ENCODE data around the gene SUMF1.
"Not testable (repeated sequence)": the region's sequence is repeated elsewhere in the genome, so short reads cannot be mapped to it uniquely, and the experiment has no call there.

The SUMF1 gene

DNA sequence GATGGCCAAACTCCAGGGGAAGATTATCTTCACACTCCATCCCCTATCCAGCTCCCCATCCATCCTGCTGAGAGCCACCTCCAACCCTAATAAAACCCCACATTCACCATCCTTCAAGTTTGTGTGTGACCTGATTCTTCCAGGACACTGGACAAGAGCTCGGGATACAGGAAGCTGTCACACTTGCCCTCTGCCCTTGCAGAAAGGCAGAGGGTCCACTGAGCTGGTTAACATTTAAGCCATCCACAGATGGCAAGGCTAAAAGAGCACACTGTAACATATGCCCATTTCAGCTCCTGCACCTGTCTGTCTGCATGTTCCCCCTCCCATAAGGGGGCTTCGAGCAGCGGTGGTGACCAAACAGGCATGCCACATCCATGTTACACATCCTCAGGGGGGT is 134.1 kb downstream of the SUMF1 start:
- Histone ChIP-seq H3K4me1 (ENCODE audit: insufficient read depth, low read length) (peaks cover 29% of the 10 kb centered on the region), H3K27ac (ENCODE audit: low read depth, low read length) (no peak overlapping the region), H3K9me3 (ENCODE audit: insufficient read depth, low read depth, low read length) (peaks cover 17% of the 10 kb centered on the region; the same call in 1 of the 2 replicates), H3K27me3 (ENCODE audit: insufficient read depth, low read length) (no peaks in the 10 kb centered on the region), H3K4me3 (ENCODE audit: low read length) (no peak overlapping the region), H3K36me3 (ENCODE audit: insufficient read depth, low read length) (no peaks in the 10 kb centered on the region), H3K9ac (ENCODE audit: low read depth, low read length) (no peak overlapping the region)
- WGBS: 93% methylated on average over 3 of the region's 3 CpGs

DNA sequence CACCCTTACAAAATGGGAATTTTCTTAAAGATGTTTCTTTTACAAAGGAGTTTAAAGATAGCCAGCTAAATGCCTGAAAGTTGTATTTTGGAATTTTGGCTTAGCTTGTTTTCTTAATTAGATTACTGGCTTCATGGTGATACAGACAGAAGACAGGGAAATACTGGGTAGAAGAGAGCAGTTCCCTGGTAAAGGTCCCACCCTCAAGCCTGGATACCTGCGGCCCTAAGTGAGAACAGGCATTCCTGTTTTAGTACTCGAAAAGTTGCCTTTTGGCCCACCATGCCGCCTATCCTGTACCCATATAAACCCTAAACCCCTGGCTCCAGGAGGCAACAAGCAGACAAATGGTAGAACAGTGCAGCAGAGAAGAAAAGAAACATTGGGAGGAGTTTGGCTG is 134.5 kb downstream of the SUMF1 start:
- H3K9me3 ChIP-seq (ENCODE audit: insufficient read depth, low read depth, low read length): peaks cover 21% of the 10 kb centered on the region; the same call in 1 of the 2 replicates

DNA sequence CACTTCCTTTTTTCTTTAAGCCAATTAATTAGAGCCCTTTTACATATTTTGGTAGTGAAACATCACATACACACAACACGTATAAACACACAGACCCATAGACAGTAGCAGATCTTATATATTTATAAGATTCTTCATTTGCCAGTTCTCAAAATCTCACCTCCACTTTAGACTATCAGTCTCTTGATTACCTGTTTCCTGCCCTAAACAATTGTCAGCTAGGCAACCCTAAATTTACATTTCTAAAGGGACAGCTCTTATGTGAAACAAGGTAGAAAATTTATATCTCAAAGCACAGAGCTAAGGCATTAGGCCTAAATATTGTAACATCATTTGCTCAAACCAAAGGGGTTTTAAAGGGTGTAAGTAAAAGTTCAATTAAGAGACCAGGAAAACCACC is 135.0 kb downstream of the SUMF1 start:
- no peaks in the 10 kb centered on the region for H3K36me3 ChIP-seq (ENCODE audit: insufficient read depth, low read length)
- no peak overlapping the region for H3K27ac ChIP-seq (ENCODE audit: low read depth, low read length)
- no peak overlapping the region for H3K9ac ChIP-seq (ENCODE audit: low read depth, low read length)
- H3K4me1 ChIP-seq (ENCODE audit: insufficient read depth, low read length): peaks cover 29% of the 10 kb centered on the region
- peaks cover 26% of the 10 kb centered on the region for H3K9me3 ChIP-seq (ENCODE audit: insufficient read depth, low read depth, low read length)
- H3K27me3 ChIP-seq (ENCODE audit: insufficient read depth, low read length): no peaks in the 10 kb centered on the region
- WGBS: 71% methylated on average over 1 of the region's 1 CpG
- no peak overlapping the region; the same call in 1 of the 2 replicates for H3K4me3 ChIP-seq (ENCODE audit: low read length)

More for the DNA sequence above, 134.5 kb downstream of the SUMF1 start:
- no peaks in the 10 kb centered on the region for H3K36me3 ChIP-seq (ENCODE audit: insufficient read depth, low read length)
- 72% methylated on average over 3 of the region's 3 CpGs for WGBS
- H3K9ac ChIP-seq (ENCODE audit: low read depth, low read length): no peak overlapping the region
- peaks cover 29% of the 10 kb centered on the region for H3K4me1 ChIP-seq (ENCODE audit: insufficient read depth, low read length)
- no peak overlapping the region for H3K4me3 ChIP-seq (ENCODE audit: low read length)
- no peaks in the 10 kb centered on the region for H3K27me3 ChIP-seq (ENCODE audit: insufficient read depth, low read length)
- H3K27ac ChIP-seq (ENCODE audit: low read depth, low read length): no peak overlapping the region

DNA sequence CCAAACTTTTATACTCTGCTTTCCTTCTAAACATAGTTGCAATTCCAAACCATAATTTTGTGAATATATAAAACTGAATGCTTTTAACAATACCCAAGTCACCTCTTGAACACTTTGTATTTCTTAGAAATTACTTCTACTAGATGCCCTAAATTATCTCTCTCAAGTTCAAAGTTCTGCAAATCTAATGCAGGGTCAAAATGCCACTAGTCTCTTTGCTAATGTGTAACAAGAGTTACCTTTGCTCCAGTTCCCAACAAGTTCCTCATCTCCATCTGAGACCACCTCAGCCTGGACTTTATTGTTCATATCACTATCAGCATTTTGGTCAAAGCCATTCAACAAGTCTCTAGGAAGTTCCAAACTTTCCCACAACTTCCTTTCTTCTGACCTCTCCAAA is 137.3 kb downstream of the SUMF1 start:
- not testable (repeated sequence) for H3K4me3 ChIP-seq (ENCODE audit: low read length); H3K27ac ChIP-seq (ENCODE audit: low read depth, low read length); H3K36me3 ChIP-seq (ENCODE audit: insufficient read depth, low read length); H3K9ac ChIP-seq (ENCODE audit: low read depth, low read length); H3K27me3 ChIP-seq (ENCODE audit: insufficient read depth, low read length)
- Histone ChIP-seq H3K4me1 (ENCODE audit: insufficient read depth, low read length) (peaks cover 14% of the 10 kb centered on the region), H3K9me3 (ENCODE audit: insufficient read depth, low read depth, low read length) (peaks cover 29% of the 10 kb centered on the region)

DNA sequence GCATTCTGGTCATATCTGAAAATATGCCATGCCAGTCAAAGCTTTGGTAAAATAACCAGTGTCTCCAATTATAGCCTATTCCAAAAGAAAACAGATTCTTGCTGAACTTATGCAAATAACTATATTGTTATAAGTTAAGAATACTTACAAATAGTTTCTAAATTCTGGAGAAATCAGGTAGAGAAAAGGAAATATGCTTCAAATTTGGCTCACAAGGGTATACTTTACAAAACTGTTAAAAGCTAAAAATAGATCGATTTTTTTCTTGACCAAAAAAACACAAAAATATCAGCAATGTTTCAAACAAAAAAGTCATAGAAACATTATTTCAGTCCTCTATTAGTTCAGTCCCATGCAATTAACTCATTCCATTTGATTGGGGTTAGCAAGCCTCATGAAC is 140.2 kb downstream of the SUMF1 start:
- 93% methylated on average over 1 of the region's 1 CpG for WGBS
- peaks cover 29% of the 10 kb centered on the region for H3K9me3 ChIP-seq (ENCODE audit: insufficient read depth, low read depth, low read length)

DNA sequence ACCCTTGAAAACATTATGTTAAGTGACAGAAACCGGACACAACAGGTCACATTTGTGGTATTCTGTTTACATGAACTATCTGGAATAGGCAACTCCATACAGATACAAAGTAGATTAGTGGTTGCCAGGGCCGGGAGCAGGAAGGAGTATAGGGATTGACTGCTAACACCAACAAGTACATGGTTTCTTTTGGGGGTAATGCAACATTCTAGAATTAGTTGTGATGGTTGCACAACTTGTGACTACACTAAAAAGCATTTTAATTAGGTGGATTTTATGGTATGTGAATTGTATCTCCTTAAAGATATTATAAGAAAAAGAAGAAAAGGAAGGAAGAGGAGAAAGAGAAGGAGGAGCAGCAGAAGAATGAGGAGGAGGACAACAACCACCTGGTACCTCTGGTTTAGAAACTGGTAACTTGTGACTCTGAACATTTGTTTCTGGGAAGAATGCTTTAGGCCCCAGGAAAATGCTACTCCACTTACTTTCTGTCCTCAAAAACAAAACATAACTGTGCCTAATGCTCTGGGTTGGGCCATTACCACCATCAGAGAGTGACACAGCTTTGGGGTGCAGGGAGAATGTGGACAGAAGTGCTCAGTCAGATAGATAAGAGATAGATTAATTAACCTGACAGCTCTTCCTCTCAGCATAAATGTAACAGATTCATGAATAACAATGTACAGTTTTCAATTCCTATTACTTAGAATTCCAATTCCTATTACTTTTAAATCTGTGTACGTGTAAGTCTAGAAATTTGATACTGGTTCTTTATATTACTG is 143.6 kb downstream of the SUMF1 start:
- 0 out of 2 replicates have a peak, but pooled peaks cover 6% of the 10 kb centered on the region for H3K4me1 ChIP-seq (ENCODE audit: insufficient read depth, low read length)
- H3K9me3 ChIP-seq (ENCODE audit: insufficient read depth, low read depth, low read length): peaks cover 16% of the 10 kb centered on the region
- H3K4me3 ChIP-seq (ENCODE audit: low read length): no peak overlapping the region
- H3K27ac ChIP-seq (ENCODE audit: low read depth, low read length): no peak overlapping the region
- no peaks in the 10 kb centered on the region for H3K27me3 ChIP-seq (ENCODE audit: insufficient read depth, low read length)
- peaks cover under 1% of the 10 kb centered on the region; the same call in 1 of the 2 replicates for H3K36me3 ChIP-seq (ENCODE audit: insufficient read depth, low read length)
- 100% methylated on average over 2 of the region's 3 CpGs for WGBS
- H3K9ac ChIP-seq (ENCODE audit: low read depth, low read length): no peak overlapping the region

More for the DNA sequence above, 140.2 kb downstream of the SUMF1 start:
- Histone ChIP-seq H3K36me3 (ENCODE audit: insufficient read depth, low read length) (no peaks in the 10 kb centered on the region), H3K9ac (ENCODE audit: low read depth, low read length) (no peak overlapping the region), H3K4me3 (ENCODE audit: low read length) (no peak overlapping the region), H3K27me3 (ENCODE audit: insufficient read depth, low read length) (no peaks in the 10 kb centered on the region), H3K4me1 (ENCODE audit: insufficient read depth, low read length) (peaks cover 4% of the 10 kb centered on the region), H3K27ac (ENCODE audit: low read depth, low read length) (no peak overlapping the region)

DNA sequence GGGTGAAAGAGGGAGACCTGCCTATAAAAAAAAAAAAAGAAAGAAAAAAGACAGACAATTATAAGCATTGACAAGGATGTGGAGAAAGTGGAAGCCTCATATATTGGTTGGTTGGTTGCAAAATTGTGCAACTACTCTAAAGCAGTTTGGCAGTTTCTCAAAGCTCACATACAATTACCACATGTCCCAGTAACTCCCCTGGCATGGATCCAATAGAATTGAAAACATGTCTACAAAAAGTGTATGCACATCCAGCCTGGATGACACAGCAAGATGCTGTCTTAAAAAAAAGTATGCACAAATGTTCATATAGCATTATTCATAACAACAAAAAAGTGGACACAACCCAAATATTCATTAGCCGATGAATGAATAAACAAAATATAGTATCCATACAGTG is 144.4 kb downstream of the SUMF1 start:
- Histone ChIP-seq H3K9me3 (ENCODE audit: insufficient read depth, low read depth, low read length) (peaks cover 8% of the 10 kb centered on the region), H3K27ac (ENCODE audit: low read depth, low read length) (no peak overlapping the region), H3K36me3 (ENCODE audit: insufficient read depth, low read length) (peaks cover 7% of the 10 kb centered on the region; the same call in 1 of the 2 replicates), H3K9ac (ENCODE audit: low read depth, low read length) (no peak overlapping the region), H3K27me3 (ENCODE audit: insufficient read depth, low read length) (no peaks in the 10 kb centered on the region), H3K4me1 (ENCODE audit: insufficient read depth, low read length) (0 out of 2 replicates have a peak, but pooled peaks cover 6% of the 10 kb centered on the region), H3K4me3 (ENCODE audit: low read length) (no peak overlapping the region)
- WGBS: 100% methylated on average over 1 of the region's 1 CpG

DNA sequence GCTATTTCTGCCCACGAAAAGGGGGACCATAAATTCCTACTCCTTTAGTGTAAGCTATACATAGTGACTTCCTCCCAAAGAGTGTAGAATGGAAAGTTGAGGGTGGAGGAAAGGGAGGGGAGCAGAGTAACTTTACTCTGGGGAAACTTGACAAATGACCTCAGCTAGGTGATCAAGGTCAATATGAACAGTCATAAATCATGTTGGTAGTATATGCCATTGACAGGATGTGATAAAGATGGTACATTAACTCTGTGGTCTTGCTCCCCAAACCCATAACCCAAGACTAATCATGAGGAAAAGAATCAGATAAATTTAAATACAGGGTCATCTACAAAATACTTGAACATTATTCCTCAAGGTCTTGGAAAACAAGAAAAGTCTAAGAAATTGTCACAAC is 145.3 kb downstream of the SUMF1 start:
- no peak overlapping the region for H3K27ac ChIP-seq (ENCODE audit: low read depth, low read length)
- H3K9me3 ChIP-seq (ENCODE audit: insufficient read depth, low read depth, low read length): no peaks in the 10 kb centered on the region
- no peak overlapping the region for H3K4me3 ChIP-seq (ENCODE audit: low read length)
- no peaks in the 10 kb centered on the region for H3K27me3 ChIP-seq (ENCODE audit: insufficient read depth, low read length)
- 100% methylated on average over 1 of the region's 1 CpG for WGBS
- no peak overlapping the region for H3K9ac ChIP-seq (ENCODE audit: low read depth, low read length)
- 0 out of 2 replicates have a peak, but pooled peaks cover 6% of the 10 kb centered on the region for H3K4me1 ChIP-seq (ENCODE audit: insufficient read depth, low read length)
- peaks cover 16% of the 10 kb centered on the region for H3K36me3 ChIP-seq (ENCODE audit: insufficient read depth, low read length)

DNA sequence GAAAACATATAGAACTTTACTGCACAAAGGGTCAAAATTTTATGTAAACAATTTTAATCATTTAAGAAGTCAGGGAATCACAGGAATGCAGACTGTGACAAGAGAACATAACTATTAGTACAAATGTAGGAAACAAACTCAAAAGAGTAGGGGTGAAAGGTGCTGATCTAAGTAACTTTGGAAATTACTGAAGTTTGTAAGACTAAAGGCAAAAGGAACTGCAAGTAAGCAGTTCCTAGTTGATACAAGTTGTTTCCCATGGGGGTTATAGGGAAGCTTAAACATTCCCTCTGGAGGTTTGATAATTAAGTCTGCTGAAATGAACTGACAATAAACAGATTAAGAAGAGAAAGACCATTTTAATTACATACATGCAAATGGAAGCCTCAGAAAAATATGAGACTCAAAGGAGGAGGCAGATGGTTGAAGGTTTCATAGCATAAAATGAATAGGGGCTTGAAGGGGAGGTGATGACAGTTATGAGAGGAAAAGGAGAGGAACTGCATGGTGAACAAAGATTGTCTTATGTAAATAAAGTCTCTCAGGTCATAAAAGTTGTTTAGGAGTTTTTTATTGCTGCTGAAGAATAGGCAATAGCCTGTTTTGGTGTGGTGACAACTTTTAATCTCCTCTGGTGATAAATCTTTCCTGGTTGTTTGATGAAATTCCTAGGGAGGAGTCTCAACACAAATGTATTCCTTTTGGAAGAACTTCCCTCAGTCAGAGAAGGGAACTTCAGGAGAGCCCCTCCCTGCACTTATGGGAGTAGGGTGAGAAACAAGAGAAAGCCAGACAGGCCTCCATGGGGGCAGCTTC is 146.8 kb downstream of the SUMF1 start:
- Histone ChIP-seq H3K9ac (ENCODE audit: low read depth, low read length) (no peak overlapping the region), H3K27ac (ENCODE audit: low read depth, low read length) (no peak overlapping the region)

DNA sequence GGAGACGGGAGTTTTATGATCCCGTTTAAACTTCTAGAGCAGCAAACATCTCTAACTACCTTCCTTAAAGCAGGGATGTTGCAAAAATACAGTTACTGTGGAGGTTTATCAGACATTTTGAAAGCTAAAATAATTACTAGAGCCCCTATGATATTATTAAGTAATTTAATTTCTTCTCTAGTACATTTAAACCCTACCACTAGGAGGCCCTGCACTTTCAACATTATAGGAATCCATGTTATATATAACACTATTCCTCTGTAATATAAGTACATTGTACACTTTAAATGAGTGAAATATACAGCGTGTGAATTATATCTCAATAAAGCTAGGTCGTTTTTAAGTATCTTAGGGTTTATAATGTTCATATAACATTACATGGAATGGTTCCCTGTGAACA is 152.4 kb downstream of the SUMF1 start:
- Histone ChIP-seq H3K36me3 (ENCODE audit: insufficient read depth, low read length) (peaks cover 52% of the 10 kb centered on the region), H3K27ac (ENCODE audit: low read depth, low read length) (no peak overlapping the region), H3K4me3 (ENCODE audit: low read length) (no peak overlapping the region), H3K27me3 (ENCODE audit: insufficient read depth, low read length) (no peaks in the 10 kb centered on the region), H3K9me3 (ENCODE audit: insufficient read depth, low read depth, low read length) (no peaks in the 10 kb centered on the region), H3K4me1 (ENCODE audit: insufficient read depth, low read length) (peaks cover 18% of the 10 kb centered on the region), H3K9ac (ENCODE audit: low read depth, low read length) (no peak overlapping the region)
- 96% methylated on average over 2 of the region's 4 CpGs for WGBS

More for the DNA sequence above, 146.8 kb downstream of the SUMF1 start:
- Histone ChIP-seq H3K9me3 (ENCODE audit: insufficient read depth, low read depth, low read length) (no peaks in the 10 kb centered on the region), H3K36me3 (ENCODE audit: insufficient read depth, low read length) (peaks cover 26% of the 10 kb centered on the region), H3K27me3 (ENCODE audit: insufficient read depth, low read length) (no peaks in the 10 kb centered on the region), H3K4me3 (ENCODE audit: low read length) (no peak overlapping the region), H3K4me1 (ENCODE audit: insufficient read depth, low read length) (0 out of 2 replicates have a peak, but pooled peaks cover 6% of the 10 kb centered on the region)

DNA sequence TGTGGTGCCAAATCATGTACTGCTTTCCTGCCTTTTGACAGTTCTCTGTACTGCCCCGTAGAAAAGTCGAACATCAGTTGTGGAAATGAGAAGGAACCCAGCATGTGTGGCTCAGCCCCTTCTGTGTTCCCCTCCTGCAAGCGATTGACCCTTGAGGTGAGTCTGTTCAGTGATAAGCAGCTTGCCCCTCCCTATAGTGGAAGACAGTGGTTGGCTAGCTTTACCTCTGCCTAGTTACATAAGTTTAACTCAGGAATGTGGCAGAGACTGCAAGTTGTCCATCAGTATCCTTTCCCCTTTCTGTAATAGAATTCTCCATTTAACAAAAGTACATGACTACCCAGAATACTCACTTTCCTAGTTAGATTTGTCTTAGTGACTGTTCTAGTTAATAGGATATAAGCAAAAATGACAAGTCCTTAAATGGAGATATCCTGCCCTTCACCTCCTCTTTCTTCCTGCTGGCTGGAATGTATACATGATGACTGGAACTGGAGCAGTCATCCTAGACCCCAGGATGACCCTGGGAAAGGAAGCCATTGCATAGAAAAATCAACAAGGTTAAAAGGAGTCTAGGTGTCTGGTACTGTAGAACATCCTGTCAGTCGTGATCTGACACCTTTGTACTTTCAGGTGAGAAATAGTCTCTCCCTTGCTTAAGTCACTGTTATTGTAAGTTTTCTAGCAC is 153.3 kb downstream of the SUMF1 start:
- no peak overlapping the region for H3K4me3 ChIP-seq (ENCODE audit: low read length)
- peaks cover 52% of the 10 kb centered on the region for H3K36me3 ChIP-seq (ENCODE audit: insufficient read depth, low read length)
- H3K9ac ChIP-seq (ENCODE audit: low read depth, low read length): no peak overlapping the region
- H3K4me1 ChIP-seq (ENCODE audit: insufficient read depth, low read length): peaks cover 27% of the 10 kb centered on the region
- H3K27me3 ChIP-seq (ENCODE audit: insufficient read depth, low read length): no peaks in the 10 kb centered on the region
- no peaks in the 10 kb centered on the region for H3K9me3 ChIP-seq (ENCODE audit: insufficient read depth, low read depth, low read length)
- H3K27ac ChIP-seq (ENCODE audit: low read depth, low read length): no peak overlapping the region
- 82% methylated on average over 4 of the region's 4 CpGs for WGBS

All from HUES64 (cell line).